ENCODE results near the gene DAB2IP.

Gene DAB2IP

DNA sequence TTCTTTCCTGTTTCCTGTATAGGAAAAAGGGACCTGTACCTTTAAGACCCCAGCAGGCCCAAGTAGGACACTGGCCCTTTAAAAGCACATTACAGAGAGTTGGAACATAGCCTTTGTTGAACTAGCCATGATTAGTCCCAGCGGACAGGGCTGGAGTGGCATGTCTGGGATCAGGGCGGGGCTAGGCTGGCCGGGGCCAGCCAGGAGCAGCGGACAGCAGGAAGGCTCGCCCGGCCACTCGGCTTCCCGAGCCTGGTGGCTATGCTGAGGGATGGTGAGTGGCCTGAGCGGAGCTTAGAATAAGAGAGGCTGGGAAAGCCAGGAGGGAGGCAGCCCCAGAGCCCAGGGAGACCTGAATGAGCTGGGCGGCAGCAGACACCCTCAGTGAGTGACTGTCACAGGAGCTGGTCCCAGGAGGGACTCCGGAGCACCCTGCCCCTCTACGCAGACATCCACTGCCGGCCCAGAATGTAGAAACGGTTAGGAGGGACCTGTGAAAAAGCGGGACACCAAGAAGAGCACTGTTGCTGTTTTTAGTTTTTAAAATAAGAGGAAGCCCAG lies 92.1 kb downstream of the DAB2IP start:
- no peaks in the 10 kb centered on the region for H3K36me3 ChIP-seq (ENCODE audit: control insufficient read depth, insufficient read depth, low read length)
- H3K27me3 ChIP-seq (ENCODE audit: control insufficient read depth, insufficient read depth, low read length): no peaks in the 10 kb centered on the region
- H3K27ac ChIP-seq (ENCODE audit: low read length): no peak overlapping the region
- H3K9me3 ChIP-seq (ENCODE audit: control insufficient read depth, insufficient read depth, low read length): no peaks in the 10 kb centered on the region
- no peak for DNase-seq (ENCODE audit: low read depth, low spot score)
- H3K4me3 ChIP-seq (ENCODE audit: low read length): no peak overlapping the region
- H3K4me1 ChIP-seq (ENCODE audit: control insufficient read depth, insufficient read depth, low read length): peaks cover 21% of the 10 kb centered on the region
- WGBS (ENCODE audit: insufficient coverage, insufficient read length): no CpG with 5 or more reads among the region's 15 CpGs

DNA sequence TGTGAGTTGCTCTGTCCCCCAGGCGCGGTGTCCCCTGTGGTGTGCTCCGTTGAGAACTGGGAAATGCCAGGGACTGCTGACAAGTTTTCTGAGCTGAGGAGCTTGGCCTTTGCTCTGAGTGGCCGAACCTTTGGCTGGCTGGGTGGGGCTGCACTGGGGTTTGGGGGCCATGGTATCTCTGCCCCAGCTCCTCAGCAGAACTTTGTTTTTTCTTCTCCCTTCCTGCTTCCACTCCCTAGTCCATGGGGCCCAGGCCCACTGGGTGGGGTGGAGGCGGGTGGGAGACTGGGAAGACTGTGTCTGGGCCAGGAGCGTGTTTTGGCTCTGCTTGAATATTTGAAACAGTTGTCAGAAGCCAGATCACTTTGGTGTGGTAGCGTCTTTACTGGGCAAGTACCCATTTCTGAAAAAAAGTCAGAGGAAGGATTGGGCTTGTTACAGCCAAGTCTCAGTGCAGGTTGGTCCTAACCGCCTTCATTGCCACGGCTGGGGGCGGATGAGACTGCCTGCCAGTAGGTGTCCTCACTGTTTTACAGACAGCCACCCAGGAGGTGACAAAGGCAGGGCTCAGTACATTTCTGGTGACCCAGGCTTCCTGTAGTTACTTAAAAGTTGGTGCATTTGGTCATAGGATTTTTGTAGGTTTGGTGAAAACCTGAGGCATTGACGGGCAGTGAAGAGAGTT lies 92.7 kb downstream of the DAB2IP start:
- H3K27ac ChIP-seq (ENCODE audit: low read length): no peak overlapping the region

GRCh38 chr9:121744687-121745395 lies 93.4 kb downstream of the DAB2IP start:
- no peak for DNase-seq (ENCODE audit: low read depth, low spot score)
- H3K27ac ChIP-seq (ENCODE audit: low read length): no peak overlapping the region

More for the DNA sequence above, 92.7 kb downstream of the DAB2IP start:
- H3K9me3 ChIP-seq (ENCODE audit: control insufficient read depth, insufficient read depth, low read length): no peaks in the 10 kb centered on the region
- no peaks in the 10 kb centered on the region for H3K36me3 ChIP-seq (ENCODE audit: control insufficient read depth, insufficient read depth, low read length)
- DNase-seq (ENCODE audit: low read depth, low spot score): no peak
- no peaks in the 10 kb centered on the region for H3K27me3 ChIP-seq (ENCODE audit: control insufficient read depth, insufficient read depth, low read length)
- no peak overlapping the region for H3K4me3 ChIP-seq (ENCODE audit: low read length)
- no CpG with 5 or more reads among the region's 11 CpGs for whole genome bisulfite sequencing (ENCODE audit: insufficient coverage, insufficient read length)
- peaks cover 17% of the 10 kb centered on the region for H3K4me1 ChIP-seq (ENCODE audit: control insufficient read depth, insufficient read depth, low read length)

GRCh38 chr9:121745396-121745695 lies 93.9 kb downstream of the DAB2IP start:
- no CpG with 5 or more reads among the region's 4 CpGs for WGBS (ENCODE audit: insufficient coverage, insufficient read length)
- no peaks in the 10 kb centered on the region for H3K9me3 ChIP-seq (ENCODE audit: control insufficient read depth, insufficient read depth, low read length)
- DNase-seq (ENCODE audit: low read depth, low spot score): no peak
- peaks cover 15% of the 10 kb centered on the region for H3K4me1 ChIP-seq (ENCODE audit: control insufficient read depth, insufficient read depth, low read length)
- no peaks in the 10 kb centered on the region for H3K36me3 ChIP-seq (ENCODE audit: control insufficient read depth, insufficient read depth, low read length)
- no peak overlapping the region for H3K27ac ChIP-seq (ENCODE audit: low read length)
- H3K4me3 ChIP-seq (ENCODE audit: low read length): no peak overlapping the region
- no peaks in the 10 kb centered on the region for H3K27me3 ChIP-seq (ENCODE audit: control insufficient read depth, insufficient read depth, low read length)

More at GRCh38 chr9:121744687-121745395, 93.4 kb downstream of the DAB2IP start:
- Histone ChIP-seq H3K27me3 (ENCODE audit: control insufficient read depth, insufficient read depth, low read length) (no peaks in the 10 kb centered on the region), H3K4me1 (ENCODE audit: control insufficient read depth, insufficient read depth, low read length) (peaks cover 15% of the 10 kb centered on the region), H3K4me3 (ENCODE audit: low read length) (no peak overlapping the region), H3K36me3 (ENCODE audit: control insufficient read depth, insufficient read depth, low read length) (no peaks in the 10 kb centered on the region), H3K9me3 (ENCODE audit: control insufficient read depth, insufficient read depth, low read length) (no peaks in the 10 kb centered on the region)
- no CpG with 5 or more reads among the region's 11 CpGs for WGBS (ENCODE audit: insufficient coverage, insufficient read length)

DNA sequence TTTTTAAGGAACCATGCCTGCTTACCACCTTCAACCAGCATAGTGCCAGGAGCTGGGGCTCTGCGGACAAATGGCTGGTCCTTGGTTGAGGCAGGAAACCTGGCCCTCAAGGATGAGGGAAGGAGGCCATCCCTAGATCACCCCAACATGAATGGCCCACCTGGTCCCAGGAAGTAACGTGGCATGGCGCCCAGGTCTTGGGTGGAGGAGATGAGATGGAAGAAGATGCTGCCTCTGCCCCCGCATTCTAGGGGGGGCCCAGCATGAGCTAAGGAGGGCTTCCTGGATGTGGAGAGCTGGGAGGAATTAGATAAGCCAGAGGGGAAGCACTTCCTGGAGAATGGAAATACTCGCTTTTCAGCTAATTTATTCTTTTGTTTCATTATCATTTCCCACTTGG lies 95.0 kb downstream of the DAB2IP start:
- Histone ChIP-seq H3K9me3 (ENCODE audit: control insufficient read depth, insufficient read depth, low read length) (no peaks in the 10 kb centered on the region), H3K27ac (ENCODE audit: low read length) (no peak overlapping the region), H3K4me1 (ENCODE audit: control insufficient read depth, insufficient read depth, low read length) (peaks cover 12% of the 10 kb centered on the region), H3K36me3 (ENCODE audit: control insufficient read depth, insufficient read depth, low read length) (no peaks in the 10 kb centered on the region), H3K27me3 (ENCODE audit: control insufficient read depth, insufficient read depth, low read length) (no peaks in the 10 kb centered on the region), H3K4me3 (ENCODE audit: low read length) (no peak overlapping the region)
- no CpG with 5 or more reads among the region's 5 CpGs for WGBS (ENCODE audit: insufficient coverage, insufficient read length)
- no peak for DNase-seq (ENCODE audit: low read depth, low spot score)

- Histone ChIP-seq H3K27ac (ENCODE audit: low read length) (no peak overlapping the region), H3K27me3 (ENCODE audit: control insufficient read depth, insufficient read depth, low read length) (no peaks in the 10 kb centered on the region), H3K9me3 (ENCODE audit: control insufficient read depth, insufficient read depth, low read length) (no peaks in the 10 kb centered on the region), H3K4me1 (ENCODE audit: control insufficient read depth, insufficient read depth, low read length) (peaks cover 12% of the 10 kb centered on the region), H3K36me3 (ENCODE audit: control insufficient read depth, insufficient read depth, low read length) (no peaks in the 10 kb centered on the region), H3K4me3 (ENCODE audit: low read length) (no peak overlapping the region)
- DNase-seq (ENCODE audit: low read depth, low spot score): no peak
- no CpG with 5 or more reads among the region's 1 CpG for WGBS (ENCODE audit: insufficient coverage, insufficient read length)
These were observed 95.4 kb downstream of the DAB2IP start for GRCh38 chr9:121746866-121747265.

DNA sequence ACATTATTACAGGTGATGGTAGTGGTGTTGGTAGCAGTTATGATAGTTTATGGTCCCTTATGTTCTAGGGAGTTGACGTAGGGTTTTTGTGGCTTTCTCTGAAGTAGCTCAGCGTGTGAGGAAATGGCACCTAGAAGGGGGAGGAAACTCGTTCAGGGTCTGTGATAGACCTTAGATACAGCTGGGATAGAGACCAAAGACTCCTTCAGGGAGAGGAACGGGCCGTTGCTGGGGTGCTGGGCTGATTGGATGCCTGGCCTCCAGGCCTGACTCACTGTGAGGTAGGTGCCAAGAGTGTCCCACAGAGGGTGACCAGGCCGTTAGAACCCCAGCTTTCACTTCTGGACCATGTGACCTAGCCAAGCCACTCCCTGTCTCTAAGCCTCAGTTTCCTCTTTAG lies 96.6 kb downstream of the DAB2IP start:
- Histone ChIP-seq H3K27me3 (ENCODE audit: control insufficient read depth, insufficient read depth, low read length) (no peaks in the 10 kb centered on the region), H3K4me1 (ENCODE audit: control insufficient read depth, insufficient read depth, low read length) (peaks cover 12% of the 10 kb centered on the region), H3K36me3 (ENCODE audit: control insufficient read depth, insufficient read depth, low read length) (no peaks in the 10 kb centered on the region), H3K27ac (ENCODE audit: low read length) (no peak overlapping the region), H3K4me3 (ENCODE audit: low read length) (no peak overlapping the region), H3K9me3 (ENCODE audit: control insufficient read depth, insufficient read depth, low read length) (no peaks in the 10 kb centered on the region)
- no peak for DNase-seq (ENCODE audit: low read depth, low spot score)
- WGBS (ENCODE audit: insufficient coverage, insufficient read length): no CpG with 5 or more reads among the region's 6 CpGs

DNA sequence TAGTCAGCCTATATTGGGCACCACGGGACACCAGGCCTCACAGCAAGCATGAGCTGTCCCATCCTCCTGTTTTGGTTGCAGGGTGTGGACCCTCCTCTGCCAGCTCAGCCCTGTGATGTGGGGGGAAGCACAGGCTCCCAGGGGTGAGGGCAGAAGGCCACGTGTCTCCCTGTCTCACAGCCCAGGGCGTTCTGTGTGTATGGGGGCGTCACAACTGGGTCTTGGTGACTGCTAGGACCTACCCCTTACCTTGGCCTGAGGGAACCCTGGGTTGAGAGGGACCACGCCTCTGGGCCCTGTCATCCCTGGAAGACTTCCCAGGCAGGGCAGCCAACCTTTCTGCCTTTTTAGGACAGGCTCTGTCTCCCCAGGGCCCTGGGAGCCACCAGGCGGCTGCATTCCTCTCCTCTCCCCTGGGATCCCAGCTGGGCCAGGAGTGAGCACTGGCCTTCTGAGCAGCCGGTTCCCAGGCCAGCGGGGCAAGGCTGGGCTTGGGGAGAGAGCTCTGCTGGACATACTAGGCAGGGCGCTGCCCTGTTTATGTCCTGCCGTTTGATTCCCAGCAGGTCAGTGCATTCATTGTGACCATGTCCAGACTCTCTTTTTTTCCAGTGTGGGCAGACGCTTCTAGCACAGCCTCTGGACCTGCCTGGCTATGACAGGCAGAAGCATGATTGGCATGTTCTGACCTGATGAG lies 97.4 kb downstream of the DAB2IP start:
- no peaks in the 10 kb centered on the region for H3K9me3 ChIP-seq (ENCODE audit: control insufficient read depth, insufficient read depth, low read length)
- H3K4me1 ChIP-seq (ENCODE audit: control insufficient read depth, insufficient read depth, low read length): peaks cover 8% of the 10 kb centered on the region
- H3K27me3 ChIP-seq (ENCODE audit: control insufficient read depth, insufficient read depth, low read length): no peaks in the 10 kb centered on the region
- DNase-seq (ENCODE audit: low read depth, low spot score): no peak
- no peak overlapping the region for H3K4me3 ChIP-seq (ENCODE audit: low read length)
- no CpG with 5 or more reads among the region's 11 CpGs for WGBS (ENCODE audit: insufficient coverage, insufficient read length)
- H3K36me3 ChIP-seq (ENCODE audit: control insufficient read depth, insufficient read depth, low read length): no peaks in the 10 kb centered on the region
- no peak overlapping the region for H3K27ac ChIP-seq (ENCODE audit: low read length)

DNA sequence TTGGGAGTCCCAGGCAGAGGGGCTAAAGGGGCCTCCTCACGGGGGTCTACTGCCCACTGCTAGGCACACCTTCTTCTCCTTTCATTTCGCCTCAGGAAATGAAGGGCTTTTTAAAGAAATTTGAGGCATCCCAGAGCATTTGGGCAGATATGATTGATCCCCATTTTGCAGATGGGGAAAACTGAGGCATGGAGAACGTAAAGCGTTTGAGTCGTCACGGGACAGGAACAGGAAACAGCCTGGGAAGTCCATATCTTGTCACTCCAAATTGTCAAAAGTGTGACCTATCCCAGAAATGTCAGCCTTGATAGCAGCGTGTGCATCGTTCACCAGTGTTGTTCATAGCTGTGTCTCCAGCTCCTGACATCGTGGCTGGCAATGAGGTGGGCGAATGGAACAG lies 98.2 kb downstream of the DAB2IP start:
- no peak overlapping the region for H3K4me3 ChIP-seq (ENCODE audit: low read length)
- no peak overlapping the region for H3K27ac ChIP-seq (ENCODE audit: low read length)
- H3K27me3 ChIP-seq (ENCODE audit: control insufficient read depth, insufficient read depth, low read length): no peaks in the 10 kb centered on the region
- peaks cover 5% of the 10 kb centered on the region for H3K4me1 ChIP-seq (ENCODE audit: control insufficient read depth, insufficient read depth, low read length)
- H3K9me3 ChIP-seq (ENCODE audit: control insufficient read depth, insufficient read depth, low read length): no peaks in the 10 kb centered on the region
- no peak for DNase-seq (ENCODE audit: low read depth, low spot score)
- no peaks in the 10 kb centered on the region for H3K36me3 ChIP-seq (ENCODE audit: control insufficient read depth, insufficient read depth, low read length)
- WGBS (ENCODE audit: insufficient coverage, insufficient read length): no CpG with 5 or more reads among the region's 10 CpGs

- H3K4me1 ChIP-seq (ENCODE audit: control insufficient read depth, insufficient read depth, low read length): no peaks in the 10 kb centered on the region; the same call in none of the 2 replicates
- no CpG with 5 or more reads among the region's 11 CpGs for WGBS (ENCODE audit: insufficient coverage, insufficient read length)
- H3K9me3 ChIP-seq (ENCODE audit: control insufficient read depth, insufficient read depth, low read length): no peaks in the 10 kb centered on the region
- H3K4me3 ChIP-seq (ENCODE audit: low read length): no peak overlapping the region
- no peaks in the 10 kb centered on the region for H3K36me3 ChIP-seq (ENCODE audit: control insufficient read depth, insufficient read depth, low read length)
- H3K27me3 ChIP-seq (ENCODE audit: control insufficient read depth, insufficient read depth, low read length): no peaks in the 10 kb centered on the region
- H3K27ac ChIP-seq (ENCODE audit: low read length): no peak overlapping the region
- DNase-seq (ENCODE audit: low read depth, low spot score): no peak
These were observed 98.9 kb downstream of the DAB2IP start for GRCh38 chr9:121750259-121750714.
